Endothelial cell of umbilical vein (primary cell): Measurements from ENCODE around the gene MTERF4. TPM values are rescaled to one million over a fixed set of nuclear protein-coding genes. Genes with fewer than 3 reads are reported as not detected.

Experiments
- BruUV-seq: library from RNA; stranded (reverse); fragments of 400-500 nt; replicated peaks from 2 replicates; lab custom pipeline; 2021; lab: Mats Ljungman, UMichigan
- CTCF ChIA-PET: fragments of 300-600, 350-600 bp; sonication (Branson Sonifier 250); formaldehyde crosslinking; loops from one replicate; lab custom pipeline; 2021; ENCODE audit warnings: antibody characterized with exemption, inconsistent platforms; lab: Charles Lee
- POLR2A ChIA-PET: fragments of 300-600, 350-600 bp; sonication (Branson Sonifier 250); formaldehyde crosslinking; loops from one replicate; lab custom pipeline; 2021; ENCODE audit warnings: antibody characterized with exemption, inconsistent platforms; lab: Charles Lee
- DNase-seq: peaks from one replicate; pipeline ENCODE4 v3.0.0-alpha.2; 2011; ENCODE audit warnings: low read depth, low spot score
- FAIRE-seq: peaks from 2 replicates; lab custom pipeline; 2011; peaks lifted over from hg19 to GRCh38; lab: Jason Lieb, UNC
- H2AFZ ChIP-seq: 2 replicates; pipeline ENCODE4 v1.6.0; 2012; ENCODE audit warnings: low read depth, low read length, control low read depth, inconsistent platforms
- H3K27ac ChIP-seq: 2 replicates; pipeline ENCODE4 v1.5.1; 2011; ENCODE audit warnings: low read depth, mild to moderate bottlenecking, control low read depth, low read length, moderate library complexity; ENCODE audit not compliant: insufficient read depth
- H3K27me3 ChIP-seq, 2 experiments: 2 replicates each; pipeline versions ENCODE4 v1.6.0 to v1.6.1; 2011; ENCODE audit warnings: low read length in 2 of 2, mixed read lengths in 1 of 2; ENCODE audit not compliant: control insufficient read depth in 2 of 2, insufficient read depth in 2 of 2
- H3K36me3 ChIP-seq, 2 experiments: 2 replicates in 1 of 2; 3 replicates in 1 of 2; pipeline ENCODE4 v1.5.1; 2011; ENCODE audit warnings: low read length in 2 of 2, mild to moderate bottlenecking in 1 of 2, moderate library complexity in 1 of 2; ENCODE audit not compliant: control insufficient read depth in 2 of 2, insufficient read depth in 2 of 2; ENCODE audit errors: extremely low read depth in 1 of 2
- H3K4me1 ChIP-seq: 3 replicates; pipeline ENCODE4 v1.5.1; 2011; ENCODE audit warnings: mild to moderate bottlenecking, low read length; ENCODE audit not compliant: control insufficient read depth, insufficient read depth; ENCODE audit errors: extremely low read depth
- H3K4me2 ChIP-seq: 2 replicates; pipeline ENCODE4 v1.6.1; 2011; ENCODE audit warnings: low read length, control low read depth, mixed read lengths; ENCODE audit not compliant: insufficient read depth
- H3K4me3 ChIP-seq, 3 experiments: fragments of 200-600 bp in 1 of 3; sonication (generic), shearing (Covaris generic) in 1 of 3; replicated peaks in 1 of 3; 2 replicates each; pipeline ENCODE4 v1.5.1; 2011 to 2016; ENCODE audit warnings: control low read depth in 3 of 3, low read length in 3 of 3, mild to moderate bottlenecking in 2 of 3, inconsistent platforms in 1 of 3, low read depth in 1 of 3, moderate library complexity in 1 of 3; ENCODE audit not compliant: insufficient read depth in 1 of 3
- H3K79me2 ChIP-seq: 2 replicates; pipeline ENCODE4 v1.6.0; 2012; ENCODE audit warnings: low read length, inconsistent platforms; ENCODE audit not compliant: control insufficient read depth, insufficient read depth
- H3K9ac ChIP-seq: replicated peaks from 2 replicates; pipeline ENCODE3; 2011; ENCODE audit warnings: low read length, control low read depth; ENCODE audit not compliant: insufficient read depth; ENCODE audit errors: extremely low read depth
- H3K9me1 ChIP-seq: replicated peaks from 3 replicates; pipeline ENCODE4 v1.6.0; 2011; ENCODE audit warnings: mild to moderate bottlenecking, low read length; ENCODE audit not compliant: control insufficient read depth, insufficient read depth; ENCODE audit errors: extremely low read depth
- H3K9me3 ChIP-seq: replicated peaks from 2 replicates; pipeline ENCODE4 v1.5.1; 2012; ENCODE audit warnings: low read length, inconsistent platforms; ENCODE audit not compliant: control insufficient read depth, insufficient read depth
- H4K20me1 ChIP-seq: replicated peaks from 2 replicates; pipeline ENCODE3; 2011; ENCODE audit warnings: mild to moderate bottlenecking, low read length; ENCODE audit not compliant: control insufficient read depth, insufficient read depth; ENCODE audit errors: extremely low read depth
- EZH2 ChIP-seq: IDR thresholded peaks from 2 replicates; pipeline ENCODE4 v1.6.1; 2012; ENCODE audit warnings: borderline replicate concordance, low read depth, mild to moderate bottlenecking, moderate library complexity, low read length, inconsistent platforms; ENCODE audit not compliant: severe bottlenecking
- FOS ChIP-seq: IDR thresholded peaks from 2 replicates; pipeline ENCODE4 v1.6.1; 2011; ENCODE audit warnings: mild to moderate bottlenecking, low read length, moderate library complexity, borderline replicate concordance; ENCODE audit not compliant: insufficient read depth
- GATA2 ChIP-seq: IDR thresholded peaks from 2 replicates; pipeline ENCODE4 v1.7.0; 2011; ENCODE audit warnings: low read depth, mild to moderate bottlenecking, moderate library complexity, mixed read lengths, low read length; ENCODE audit not compliant: insufficient read length, insufficient read depth
- JUN ChIP-seq: IDR thresholded peaks from 2 replicates; pipeline ENCODE4 v1.6.1; 2011; ENCODE audit warnings: borderline replicate concordance, low read depth; ENCODE audit not compliant: insufficient read length, insufficient read depth
- MYC ChIP-seq: IDR thresholded peaks from one replicate; pipeline ENCODE4 v1.6.1; 2011; ENCODE audit warnings: mild to moderate bottlenecking, low read depth, low read length
- POLR2A ChIP-seq: IDR thresholded peaks from 2 replicates; pipeline ENCODE4 v1.6.1; 2012; ENCODE audit warnings: low read depth, mild to moderate bottlenecking, control low read depth, low read length
- POLR2AphosphoS5 ChIP-seq: IDR thresholded peaks from 2 replicates; pipeline ENCODE4 v1.6.1; 2012; ENCODE audit warnings: low read depth, mild to moderate bottlenecking, control low read depth, low read length, moderate library complexity; ENCODE audit not compliant: insufficient read depth
- dilution Hi-C: fragments of 300-500 bp; cut with MboI; formaldehyde crosslinking; loops from one replicate; pipeline ENCODE4 v1.15.0; 2019; ENCODE audit warnings: low sequenced_read_pairs; ENCODE audit not compliant: extremely low pct_ligation_motif_present
- intact Hi-C: fragments of 100-400 bp; cut with micrococcal nuclease; formaldehyde crosslinking; loops from one replicate; pipeline ENCODE4 v1.10.0; 2022
- polyA plus RNA-seq, 4 experiments: library from polyadenylated mRNA; depleted of rRNA in 3 of 4; stranded (reverse) in 3 of 4; unstranded in 1 of 4; fragments of >200 nt; gene quantifications; 2 replicates each; pipeline versions ENCODE4 v1.2.1 to v1.2.3, GENCODE V29; 2011 to 2012; ENCODE audit warnings: missing spikeins in 1 of 4
- total RNA-seq: library from RNA; stranded (reverse); gene quantifications from 2 replicates; pipeline ENCODE4 v1.2.3, GENCODE V29; 2021
- TF ChIP-seq, protein P1 (sequence below), 2 donors: IDR thresholded peaks; 1 replicate in 1 of 2; 2 replicates in 1 of 2; pipeline ENCODE4 v1.5.1; 2011; ENCODE audit warnings: low read length in 2 of 2, mild to moderate bottlenecking in 2 of 2, moderate library complexity in 2 of 2, control low read depth in 1 of 2, inconsistent platforms in 1 of 2, low read depth in 1 of 2; ENCODE audit not compliant: insufficient read depth in 1 of 2; ENCODE audit errors: extremely low read depth in 1 of 2
- TF ChIP-seq, protein P2 (sequence below): IDR thresholded peaks from 2 replicates; pipeline ENCODE4 v1.6.1; 2011; ENCODE audit not compliant: insufficient read depth, insufficient read length

The MTERF4 gene
- total and polyA plus RNA-seq, 2 donors (not counting 3 experiments of a cell fraction or from before 2014, with no cell fraction given): 14.7 to 27.3 TPM

DNA sequence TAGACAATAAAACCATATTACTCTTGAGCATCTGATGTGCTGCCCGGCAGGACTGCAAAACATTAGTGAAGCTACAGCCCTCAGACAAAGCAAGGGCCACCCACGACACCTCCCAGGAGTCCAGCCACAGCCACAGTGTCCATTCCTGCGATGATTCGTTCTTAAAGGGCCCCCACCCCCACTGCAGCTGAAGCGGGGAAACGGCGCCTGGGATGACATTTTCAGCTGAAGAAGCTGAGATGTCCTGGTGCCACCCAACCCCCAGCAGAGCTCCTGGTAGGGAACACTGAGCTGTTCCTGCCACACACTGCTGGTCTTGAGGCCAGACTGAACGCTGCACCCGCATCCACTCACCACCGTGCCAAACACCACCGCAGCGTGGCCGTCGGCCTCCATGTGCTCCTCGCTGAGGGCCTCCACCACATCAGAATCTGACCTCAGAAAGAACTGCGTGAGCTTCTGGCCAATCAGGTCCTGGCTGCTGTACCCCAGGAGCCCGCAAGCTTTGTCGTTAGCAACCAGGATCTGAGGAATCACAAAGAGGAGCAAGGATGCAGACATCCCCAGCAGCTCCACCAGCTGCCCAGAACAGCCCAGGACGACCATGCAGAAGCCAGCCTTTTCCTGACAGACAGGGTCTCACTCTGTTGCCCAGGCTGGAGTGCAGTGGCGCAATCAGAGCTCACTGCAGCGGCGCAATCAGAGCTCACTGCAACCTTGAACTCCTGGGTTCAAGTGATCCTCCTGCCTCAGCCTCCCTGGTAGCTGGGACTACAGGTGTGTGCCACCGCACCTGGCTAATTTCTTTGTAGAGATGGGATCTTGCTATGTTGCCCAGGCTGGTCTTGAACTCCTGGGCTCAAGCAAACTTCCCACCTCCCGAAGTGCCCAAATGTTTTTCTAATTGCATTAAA is 37.7 kb upstream of the MTERF4 start:
- intact Hi-C loops: loop anchor here (10.0 kb wide), 1 partner anchor 285 kb away; no protein-coding TSS in a partner anchor

More for the DNA sequence above, 37.7 kb upstream of the MTERF4 start:
- Histone ChIP-seq H3K4me2 (no peak overlapping the region), H3K4me1 (no peaks in the 10 kb centered on the region), H3K36me3 (peaks cover 0 to 3% of the 10 kb centered on the region in 2 experiments), H3K27me3 (no peaks in the 10 kb centered on the region), H3K4me3 (no peak overlapping the region), H3K9ac (no peak overlapping the region), H3K9me1 (no peaks in the 10 kb centered on the region), H3K79me2 (no peaks in the 10 kb centered on the region), H4K20me1 (no peaks in the 10 kb centered on the region), H2AFZ (no peak overlapping the region), H3K27ac (no peak overlapping the region), H3K9me3 (no peaks in the 10 kb centered on the region)
- ChIA-PET POLR2A (no interaction called here), CTCF (interaction anchor here (1.0 kb wide), 1 partner anchor 61 kb away, joined by 3 read pairs; no protein-coding TSS in a partner anchor)
- no TSS peak for BruUV-seq
- dilution Hi-C loops: no loop called here
- TF ChIP-seq, protein P1, sequence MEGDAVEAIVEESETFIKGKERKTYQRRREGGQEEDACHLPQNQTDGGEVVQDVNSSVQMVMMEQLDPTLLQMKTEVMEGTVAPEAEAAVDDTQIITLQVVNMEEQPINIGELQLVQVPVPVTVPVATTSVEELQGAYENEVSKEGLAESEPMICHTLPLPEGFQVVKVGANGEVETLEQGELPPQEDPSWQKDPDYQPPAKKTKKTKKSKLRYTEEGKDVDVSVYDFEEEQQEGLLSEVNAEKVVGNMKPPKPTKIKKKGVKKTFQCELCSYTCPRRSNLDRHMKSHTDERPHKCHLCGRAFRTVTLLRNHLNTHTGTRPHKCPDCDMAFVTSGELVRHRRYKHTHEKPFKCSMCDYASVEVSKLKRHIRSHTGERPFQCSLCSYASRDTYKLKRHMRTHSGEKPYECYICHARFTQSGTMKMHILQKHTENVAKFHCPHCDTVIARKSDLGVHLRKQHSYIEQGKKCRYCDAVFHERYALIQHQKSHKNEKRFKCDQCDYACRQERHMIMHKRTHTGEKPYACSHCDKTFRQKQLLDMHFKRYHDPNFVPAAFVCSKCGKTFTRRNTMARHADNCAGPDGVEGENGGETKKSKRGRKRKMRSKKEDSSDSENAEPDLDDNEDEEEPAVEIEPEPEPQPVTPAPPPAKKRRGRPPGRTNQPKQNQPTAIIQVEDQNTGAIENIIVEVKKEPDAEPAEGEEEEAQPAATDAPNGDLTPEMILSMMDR (IDR thresholded peaks at IDR 0.05; ENCODE audit: extremely low read depth in 1 of 2, insufficient read depth in 1 of 2, low read depth in 1 of 2, low read length in 2 of 2): no peak
- TF ChIP-seq GATA2 (no peak), JUN (no peak), POLR2A (no peak), EZH2 (no peak), MYC (no peak), FOS (no peak), POLR2AphosphoS5 (no peak)
- TF ChIP-seq, protein P2, sequence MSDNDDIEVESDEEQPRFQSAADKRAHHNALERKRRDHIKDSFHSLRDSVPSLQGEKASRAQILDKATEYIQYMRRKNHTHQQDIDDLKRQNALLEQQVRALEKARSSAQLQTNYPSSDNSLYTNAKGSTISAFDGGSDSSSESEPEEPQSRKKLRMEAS: no peak
- no peak for DNase-seq
- no peak for FAIRE-seq
